M059J (cell line): ENCODE measurements around the gene RAD51B. TPM values are rescaled to one million over a fixed set of nuclear protein-coding genes. Genes with fewer than 3 reads are reported as not detected.
"Not testable (repeated sequence)": the region's sequence is repeated elsewhere in the genome, so short reads cannot be mapped to it uniquely, and the experiment has no call there.

Experiments used
- DNase-seq: peaks from one replicate; pipeline ENCODE4 v3.0.0-alpha.2; 2012; ENCODE audit warnings: low read depth
- total RNA-seq: library from RNA; depleted of rRNA; stranded (reverse); fragments of >200 nt; shearing (Covaris generic); gene quantifications from 2 replicates; pipeline ENCODE4 v1.2.3, GENCODE V29; 2014; rRNA removed

The RAD51B gene
- total RNA-seq: 19.0 and 21.9 TPM in 2 replicates

- DNase-seq: peak; percentile 80
Measured at GRCh38 chr14:67819563-67820421, at the start of gene RAD51B. Gene RAD51B (plus strand): TSS chr14:67819779.

- DNase-seq: peak; percentile 38
Measured at GRCh38 chr14:67773844-67774377, 45.7 kb upstream of the RAD51B start.

DNA sequence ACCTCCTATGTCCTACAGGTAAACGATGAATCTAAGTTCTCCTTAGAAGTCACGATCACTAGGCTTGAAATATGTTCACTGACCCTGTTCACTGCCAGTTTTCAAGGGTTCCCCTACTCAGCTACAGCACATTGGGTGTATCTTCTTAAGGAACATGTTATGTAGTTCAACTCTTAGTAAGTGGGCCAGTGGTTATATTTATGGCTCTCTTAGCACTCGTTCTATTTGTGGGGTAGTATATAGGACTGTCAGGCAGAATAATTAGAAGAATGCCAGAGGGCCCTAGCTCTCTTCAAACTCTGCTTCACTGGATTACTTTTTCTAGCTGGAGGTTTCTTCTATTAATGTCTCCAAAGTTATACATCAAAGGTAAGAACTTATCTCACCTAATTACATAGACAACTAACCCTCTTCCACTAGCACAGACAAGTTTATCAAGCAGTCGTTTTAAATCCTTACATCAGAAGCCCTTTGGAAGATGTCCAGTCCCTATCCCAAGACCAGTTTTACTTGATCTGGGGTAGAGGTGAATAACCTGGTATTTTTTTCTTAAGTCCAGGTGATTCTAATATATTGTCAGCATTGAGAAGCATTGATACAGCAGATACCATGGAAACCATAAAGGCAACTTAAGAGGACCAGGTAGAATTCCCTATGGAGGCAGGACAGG lies 42.8 kb upstream of the RAD51B start:
- DNase-seq: no peak

- DNase-seq: no peak
Measured at GRCh38 chr14:67778792-67779191, 40.8 kb upstream of the RAD51B start.

DNA sequence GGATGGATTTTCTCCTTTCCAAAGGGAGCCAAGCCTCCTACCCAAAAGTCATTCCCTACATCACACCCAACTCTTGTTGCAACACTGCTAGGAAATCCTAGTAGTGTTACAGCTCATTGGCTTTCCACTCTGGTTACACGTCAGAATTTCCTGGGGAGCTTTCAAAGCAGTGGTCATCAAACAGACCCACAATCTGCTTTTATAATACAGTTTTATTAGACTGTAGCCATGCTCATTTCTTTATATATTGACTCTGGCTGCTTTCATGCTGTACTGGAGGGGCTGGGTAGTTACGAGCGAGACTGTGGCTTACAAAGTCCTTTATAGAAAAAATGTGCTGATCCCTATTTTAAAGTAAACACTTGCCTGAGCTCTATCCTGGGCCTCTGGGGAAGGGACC lies 37.5 kb upstream of the RAD51B start:
- DNase-seq: no peak

- no peak for DNase-seq
Measured at GRCh38 chr14:67784244-67784823, 35.2 kb upstream of the RAD51B start.

- DNase-seq: no peak
Measured at GRCh38 chr14:67785270-67786109, 34.1 kb upstream of the RAD51B start.

- DNase-seq: no peak
Measured at GRCh38 chr14:67787673-67788072, 31.9 kb upstream of the RAD51B start.

- no peak for DNase-seq
Measured at GRCh38 chr14:67798731-67799130, 20.8 kb upstream of the RAD51B start.

GRCh38 chr14:67800743-67801142 lies 18.8 kb upstream of the RAD51B start:
- DNase-seq: no peak

DNA sequence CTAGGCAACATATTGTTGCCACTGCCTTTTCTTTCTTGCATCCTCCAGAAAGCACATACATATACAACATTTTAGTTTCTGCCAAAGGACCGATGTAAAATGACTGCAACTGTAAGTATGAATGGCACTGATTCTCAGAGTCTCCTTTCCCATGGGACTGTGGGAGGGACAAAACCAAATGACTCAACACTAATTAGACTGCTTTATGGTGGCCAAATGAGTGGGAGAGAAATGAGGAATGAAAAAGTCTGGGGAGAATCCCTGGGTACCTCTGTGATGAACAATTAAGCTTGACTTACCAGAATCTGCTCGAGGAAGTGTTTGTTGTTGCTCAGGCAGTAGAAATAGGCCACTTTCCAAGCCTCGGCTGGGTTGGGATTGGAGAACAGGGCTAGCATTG lies 13.3 kb upstream of the RAD51B start:
- DNase-seq: no peak

DNA sequence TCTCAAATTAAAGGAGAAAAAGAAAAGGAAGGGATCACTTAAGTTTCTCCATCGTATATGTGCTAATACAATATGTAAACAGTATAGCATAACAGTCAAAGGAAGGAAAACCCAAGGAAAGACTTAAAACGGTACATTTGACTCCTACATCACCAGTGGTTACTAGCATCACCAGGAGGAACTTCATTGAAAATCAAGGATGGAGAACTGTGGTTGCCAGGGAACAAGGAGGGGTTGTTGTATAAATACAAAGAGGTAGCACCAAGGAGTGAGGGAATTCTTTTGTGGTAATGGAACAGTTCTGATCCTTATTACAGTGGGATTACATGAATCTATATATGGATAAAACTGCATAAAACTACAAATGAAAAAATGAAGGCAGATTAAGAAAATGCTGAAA lies 4.8 kb upstream of the RAD51B start:
- peak; percentile 31 for DNase-seq

DNA sequence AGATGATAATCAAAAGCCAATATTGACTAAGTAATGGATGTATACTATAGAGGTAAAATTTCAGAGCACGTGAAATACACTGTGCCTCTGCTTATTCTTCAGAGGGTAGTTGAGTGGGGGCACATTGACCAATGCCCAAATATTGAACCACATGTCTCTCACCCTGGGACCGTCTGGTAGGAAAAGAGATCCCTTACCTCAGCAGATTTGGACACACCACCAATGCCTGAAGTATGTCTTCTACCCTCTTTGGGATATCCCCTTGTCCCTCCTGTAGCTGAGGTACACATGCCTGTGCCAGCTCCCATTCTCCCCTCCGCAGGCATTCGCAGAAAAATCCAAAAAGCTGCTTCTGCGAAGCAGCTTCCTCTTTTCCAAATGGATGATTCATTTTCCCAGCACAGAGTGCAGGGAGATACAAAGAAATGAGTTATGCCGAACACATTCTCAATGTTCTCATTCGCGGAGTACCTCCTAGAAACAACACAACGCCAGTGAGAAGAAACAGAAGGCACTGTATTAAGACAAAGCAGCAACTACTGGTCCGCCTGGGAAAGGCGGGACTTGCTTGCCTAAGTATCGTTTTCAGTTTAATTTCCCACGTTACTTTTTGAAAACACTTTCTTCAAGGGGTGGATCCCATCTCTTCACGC lies 3.9 kb upstream of the RAD51B start:
- DNase-seq: peak; percentile 43

DNA sequence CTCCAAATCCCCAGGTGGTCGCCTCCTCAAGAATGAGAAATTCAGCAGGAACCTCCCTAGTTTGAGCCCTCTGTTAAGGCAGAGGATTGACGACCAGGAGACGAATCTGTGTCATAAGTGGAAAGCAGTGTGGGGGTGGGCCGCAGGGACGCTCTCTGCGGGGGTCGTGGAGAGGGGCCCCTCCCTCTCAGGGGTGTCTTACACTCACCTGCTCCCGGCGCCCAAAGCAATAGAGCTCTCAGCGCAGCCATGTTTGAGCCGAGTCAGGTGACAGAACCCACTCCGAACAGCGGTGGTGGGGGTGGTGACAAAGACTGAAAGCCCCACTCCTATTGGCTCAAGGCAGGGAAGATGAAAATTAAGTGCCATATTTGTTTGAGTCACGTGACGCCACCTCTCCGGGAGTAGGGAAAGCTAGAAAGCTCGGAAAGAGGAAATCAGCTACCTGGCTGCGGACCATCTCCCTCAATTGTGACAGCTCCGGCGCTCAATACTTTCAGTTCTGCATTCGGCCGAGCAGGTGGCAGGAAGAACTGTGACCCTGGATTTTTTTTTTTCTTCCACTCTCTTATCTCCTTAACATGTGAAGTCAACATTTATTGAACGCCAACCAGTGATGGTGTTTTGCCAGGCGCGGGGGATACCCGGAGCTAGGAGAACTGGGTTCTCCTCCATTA lies 3.1 kb upstream of the RAD51B start, which contains the start of gene ZFYVE26:
TSS of gene ZFYVE26 (minus strand) at position 265 of the 677 bp plus-strand sequence. CDS start 627 bp downstream, outside the sequence.
- DNase-seq: peak; percentile 98

DNA sequence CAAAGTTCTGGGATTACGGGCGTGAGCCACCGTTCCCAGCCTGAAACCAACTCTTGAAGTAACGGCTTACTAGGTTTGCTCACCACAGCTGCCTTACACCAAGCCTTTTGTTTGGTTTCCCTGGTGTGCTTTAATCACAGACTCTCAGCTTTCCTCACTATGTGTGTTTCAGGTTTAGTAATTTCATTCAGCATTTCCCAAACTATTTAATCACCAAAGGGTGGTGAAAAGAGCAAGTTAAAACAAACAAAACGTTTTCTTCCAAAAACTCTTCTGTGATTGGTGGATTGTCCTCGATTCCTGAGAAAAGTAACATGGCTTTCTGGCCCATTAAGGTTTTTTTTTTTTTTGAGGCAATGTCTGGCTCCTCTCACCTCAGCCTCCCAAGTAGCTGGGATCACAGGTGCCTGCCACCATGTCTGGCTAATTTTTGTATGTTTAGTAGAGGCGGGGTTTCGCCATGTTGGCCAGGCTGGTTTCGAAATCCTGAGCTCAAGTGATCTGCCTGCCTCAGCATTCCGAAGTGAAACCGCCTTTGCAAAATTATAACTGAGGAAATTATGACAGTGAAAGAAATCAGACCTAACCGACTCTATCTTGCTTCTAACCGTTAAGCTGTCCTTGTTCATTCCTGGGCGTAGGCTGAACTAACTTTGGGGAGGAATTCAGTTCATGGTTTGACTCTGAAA lies 1.7 kb upstream of the RAD51B start:
- no peak for DNase-seq

DNA sequence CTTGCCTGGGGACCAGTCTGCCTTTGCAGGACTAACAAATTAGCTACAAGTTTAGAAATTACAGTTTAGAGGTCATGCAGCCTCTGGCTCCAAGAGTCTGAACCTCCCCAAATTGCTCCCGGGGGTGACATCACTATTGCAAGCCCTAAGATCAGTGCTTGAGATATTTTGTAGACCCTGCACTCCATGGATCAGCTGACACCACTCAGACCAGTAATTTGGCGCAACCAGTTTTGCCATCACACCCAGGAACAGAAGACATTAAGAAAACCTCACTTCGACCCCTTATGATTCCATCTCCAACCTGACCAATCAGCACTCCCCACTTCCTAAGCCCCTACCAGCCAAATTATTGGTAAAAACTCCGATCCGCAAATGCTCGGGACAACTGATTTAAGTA lies 1.1 kb upstream of the RAD51B start:
- DNase-seq: not testable (repeated sequence)

DNA sequence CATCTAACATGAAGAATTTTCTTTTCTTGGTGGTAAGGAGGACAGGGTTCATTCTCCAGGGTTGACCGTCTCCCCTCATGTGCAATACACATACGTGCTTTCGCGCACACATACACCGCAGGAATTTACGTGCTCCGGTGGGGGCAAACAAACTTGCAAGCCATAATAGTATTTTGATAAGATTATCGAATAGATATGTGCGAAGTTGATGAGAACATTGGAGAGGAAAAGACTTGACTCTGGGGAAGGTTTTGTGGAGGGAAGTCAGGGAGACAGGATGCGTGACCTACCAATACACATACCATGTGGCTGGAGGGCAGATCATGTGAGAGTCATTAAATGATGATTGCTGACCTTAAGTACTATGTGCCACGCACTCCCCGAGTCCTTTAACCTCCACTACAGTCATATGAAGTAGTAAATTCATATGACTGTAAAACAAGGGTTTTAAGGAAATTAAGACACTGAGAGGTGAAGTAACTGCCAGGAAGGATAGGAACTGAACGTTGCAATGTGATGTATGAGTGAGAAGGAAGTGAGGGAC lies 921 bp downstream of the RAD51B start:
- DNase-seq: no peak

DNA sequence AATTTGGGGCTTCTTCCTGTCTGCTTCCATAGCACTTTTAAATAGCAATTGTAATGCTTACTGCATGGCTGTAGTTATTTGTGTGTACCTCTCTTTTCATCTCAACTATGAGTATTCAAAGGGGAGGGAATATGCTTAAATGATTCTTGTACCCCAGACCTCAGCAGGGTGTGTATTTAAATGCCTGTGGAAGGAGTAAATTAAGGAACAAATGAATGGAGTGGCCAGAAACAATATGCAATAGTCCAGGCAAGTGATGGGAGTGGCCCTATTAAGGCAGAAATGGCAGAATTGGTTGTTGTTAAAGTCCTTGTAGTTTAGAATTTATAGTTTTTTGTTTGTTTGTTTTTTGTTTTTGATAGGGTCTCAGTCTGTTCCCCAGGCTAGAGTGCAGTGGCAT lies 1.5 kb downstream of the RAD51B start:
- DNase-seq: no peak

DNA sequence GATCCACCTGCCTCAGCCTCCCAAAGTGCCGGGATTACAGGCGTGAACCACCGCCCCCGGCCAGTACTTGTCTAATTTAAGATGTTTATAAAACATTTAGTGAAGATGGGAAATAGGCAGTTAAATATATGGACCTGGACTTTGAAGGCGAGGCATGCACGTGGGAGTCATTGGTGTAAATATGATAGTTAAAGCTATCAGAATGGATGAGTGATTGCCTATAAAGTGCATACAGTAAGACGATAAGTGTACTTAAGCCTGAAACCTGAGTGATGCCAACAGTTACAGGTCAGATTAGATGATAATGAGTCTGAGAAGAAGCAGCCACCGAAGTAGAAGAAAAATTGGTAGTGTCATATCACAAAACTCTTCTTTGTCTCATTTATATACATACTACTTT lies 11.5 kb downstream of the RAD51B start:
- DNase-seq: no peak
